K562 (cell line): ENCODE measurements around the gene ENO2. TPM values are rescaled to one million over a fixed set of nuclear protein-coding genes. Genes with fewer than 3 reads are reported as not detected.

Source experiments
- C11orf30 ChIP-seq: fragments of 450-650 bp; IDR thresholded peaks from 2 replicates; pipeline ENCODE4 v1.6.1; 2016; ENCODE audit warnings: low read depth, mild to moderate bottlenecking
- CEBPG ChIP-seq, 3 experiments: fragments of 200-800 bp in 1 of 3; sonication (Bioruptor generic) in 1 of 3; sonication (generic) in 1 of 3; formaldehyde crosslinking in 1 of 3; IDR thresholded peaks in 2 of 3; conservative IDR thresholded peaks in 1 of 3; 2 replicates each; pipeline versions ENCODE4 v1.6.1 to v1.8.0; 2016 to 2022; ENCODE audit warnings: missing compliant biosample characterization in 2 of 3, missing genetic modification characterization in 2 of 3, mild to moderate bottlenecking in 1 of 3, missing genetic modification reagents in 1 of 3
- CHD2 ChIP-seq: IDR thresholded peaks from 2 replicates; pipeline ENCODE4 v1.6.1; 2011; ENCODE audit warnings: low read depth, low read length
- CREB5 ChIP-seq: fragments of 250-450 bp; sonication (Bioruptor Pico); IDR thresholded peaks from 2 replicates; pipeline ENCODE4 v1.5.0; 2020; ENCODE audit warnings: mild to moderate bottlenecking
- CTCF ChIP-seq, 3 experiments: IDR thresholded peaks in 2 of 3; conservative IDR thresholded peaks in 1 of 3; 2 replicates each; pipeline ENCODE4 v1.5.1; 2011 to 2012; ENCODE audit warnings: low read length in 3 of 3, mild to moderate bottlenecking in 3 of 3, control low read depth in 2 of 3, improper control_type of control experiment in 1 of 3, inconsistent platforms in 1 of 3, low read depth in 1 of 3, mixed read lengths in 1 of 3, moderate library complexity in 1 of 3; ENCODE audit not compliant: insufficient read depth in 2 of 3
- E2F5 ChIP-seq: sonication (generic); formaldehyde crosslinking; IDR thresholded peaks from 2 replicates; pipeline ENCODE4 v1.8.0; 2022; ENCODE audit warnings: mild to moderate bottlenecking, missing genetic modification reagents
- ESRRA ChIP-seq: fragments of 450-650 bp; IDR thresholded peaks from 2 replicates; pipeline ENCODE4 v1.6.1; 2014; ENCODE audit warnings: low read depth, mild to moderate bottlenecking, moderate library complexity, borderline replicate concordance
- FOXJ2 ChIP-seq: fragments of 200-800 bp; sonication (Bioruptor generic); IDR thresholded peaks from 2 replicates; pipeline ENCODE4 v1.6.1; 2016; ENCODE audit warnings: missing genetic modification characterization, missing compliant biosample characterization
- FOXM1 ChIP-seq, 2 experiments: fragments of 450-650 bp in 1 of 2; sonication (generic) in 1 of 2; formaldehyde crosslinking in 1 of 2; IDR thresholded peaks; 2 replicates each; pipeline versions ENCODE4 v1.6.1 to v1.9.0; 2017 to 2022; ENCODE audit warnings: low read depth in 2 of 2, mild to moderate bottlenecking in 2 of 2, missing genetic modification reagents in 1 of 2, moderate library complexity in 1 of 2
- HDAC6 ChIP-seq: IDR thresholded peaks from 2 replicates; pipeline ENCODE4 v1.6.1; 2012; ENCODE audit warnings: low read depth, mild to moderate bottlenecking, control low read depth, inconsistent platforms, low read length, moderate library complexity
- HIVEP1 ChIP-seq: fragments of 250-450 bp; sonication (Bioruptor Pico); IDR thresholded peaks from 2 replicates; pipeline ENCODE4 v1.4.0; 2020; ENCODE audit warnings: mild to moderate bottlenecking
- MLLT1 ChIP-seq, 2 experiments: fragments of 450-650 bp; IDR thresholded peaks; 2 replicates each; pipeline ENCODE4 v1.6.1; 2016
- PTBP1 ChIP-seq: fragments of 200-400 bp; formaldehyde crosslinking; IDR thresholded peaks from 2 replicates; pipeline ENCODE4 v1.6.1; 2017; ENCODE audit warnings: low read depth, low read length
- RBM34 ChIP-seq: fragments of 200-400 bp; formaldehyde crosslinking; IDR thresholded peaks from 2 replicates; pipeline ENCODE4 v1.6.1; 2018; ENCODE audit warnings: low read length, borderline replicate concordance; ENCODE audit not compliant: insufficient read depth
- TBP ChIP-seq: optimal IDR thresholded peaks from 2 replicates; pipeline ENCODE3; 2011; ENCODE audit warnings: low read depth, low read length, improper control_type of control experiment
- ZBTB9 ChIP-seq: fragments of 450-650 bp; formaldehyde crosslinking; IDR thresholded peaks from 2 replicates; pipeline ENCODE4 v1.4.0; 2020; ENCODE audit warnings: mild to moderate bottlenecking, moderate library complexity
- ZFX ChIP-seq: sonication (generic); formaldehyde crosslinking; IDR thresholded peaks from 2 replicates; pipeline ENCODE4 v1.8.0; 2022; ENCODE audit warnings: mild to moderate bottlenecking, missing genetic modification reagents, moderate library complexity
- ZNF431 ChIP-seq: sonication (generic); formaldehyde crosslinking; IDR thresholded peaks from 2 replicates; pipeline ENCODE4 v1.8.0; 2022; ENCODE audit warnings: mild to moderate bottlenecking, missing genetic modification reagents
- ZNF436 ChIP-seq: fragments of 250-450, 450-650 bp; sonication (Bioruptor Pico); formaldehyde crosslinking; IDR thresholded peaks from 2 replicates; pipeline ENCODE4 v1.7.0; 2020; ENCODE audit warnings: mild to moderate bottlenecking
- polyA plus RNA-seq, 8 experiments: library from polyadenylated mRNA; depleted of rRNA in 4 of 8; stranded (reverse) in 5 of 8; unstranded in 3 of 8; fragments of >200 nt; fragmentation: Nextera tagmentation in 2 of 8; fragmentation: Illumina TruSeq in 1 of 8; extraction: Ambion mirVana in 2 of 8; extraction: Trizol in 1 of 8; gene quantifications; 2 replicates each; pipeline versions ENCODE4 v1.2.1 to v1.2.3, GENCODE V29; 2011 to 2014; ENCODE audit warnings: inconsistent platforms in 1 of 8, missing spikeins in 1 of 8
- total RNA-seq, 7 experiments: library from RNA; depleted of rRNA in 6 of 7; stranded (reverse); fragments of >200 nt in 6 of 7; fragmentation: Illumina TruSeq in 2 of 7; extraction: Trizol in 2 of 7; gene quantifications; 2 replicates each; pipeline versions ENCODE4 v1.2.1 to v1.2.3, GENCODE V29; 2011 to 2021; ENCODE audit warnings: low replicate concordance in 1 of 7

The ENO2 gene
- total and polyA plus RNA-seq, 9 of the 15 experiments (the other 6 are each of a cell fraction or from before 2014, with no cell fraction given), result 10.9 to 43.3 (median 21.0) TPM

- TF ChIP-seq ZNF431, result 0 out of 2 replicates have a peak, but pooled peaks have one; percentile 34
- peak; percentile 68; the same call in 1 of the 2 replicates for TF ChIP-seq E2F5 (CRISPR knock-in tag)
- no peak for TF ChIP-seq HDAC6
- no peak for TF ChIP-seq HIVEP1 (CRISPR knock-in tag)
- TF ChIP-seq CREB5 (CRISPR knock-in tag), result 0 out of 2 replicates have a peak, but pooled peaks have one; percentile 34
- peak; percentile 95 for TF ChIP-seq CHD2
- no peak for TF ChIP-seq PTBP1
- TF ChIP-seq FOXJ2, result no peak; the same call in 1 of the 2 replicates
- peak; percentile 75 for TF ChIP-seq ESRRA
- peak; percentile 88 for TF ChIP-seq C11orf30
- peak; percentile 69 for TF ChIP-seq ZBTB9 (CRISPR knock-in tag)
- TF ChIP-seq ZFX (CRISPR knock-in tag), result peak; percentile 76
- TF ChIP-seq FOXM1 (IDR thresholded peaks at IDR 0.05; ENCODE audit: low read depth), result no peak
- 0 out of 2 replicates have a peak, but pooled peaks have one; percentile 45 for TF ChIP-seq FOXM1 (CRISPR knock-in tag; IDR thresholded peaks at IDR 0.05; ENCODE audit: low read depth)
- peak in 1 of 2 experiments; percentile 80; a peak in 2 of 4 replicates for TF ChIP-seq MLLT1 (IDR thresholded peaks at IDR 0.05)
- no peak for TF ChIP-seq ZNF436 (CRISPR knock-in tag)
- TF ChIP-seq TBP, result no peak
- TF ChIP-seq CTCF (IDR thresholded peaks at IDR 0.05 in 2 of 3, conservative IDR thresholded peaks at IDR 0.05 in 1 of 3; ENCODE audit: insufficient read depth in 2 of 3, low read depth in 1 of 3, low read length in 3 of 3), result peak; percentile 82 to 91 (median 86)
- TF ChIP-seq CEBPG (CRISPR knock-in tag; IDR thresholded peaks at IDR 0.05), result no peak
- TF ChIP-seq CEBPG (tag; conservative IDR thresholded peaks at IDR 0.05 in 1 of 2, IDR thresholded peaks at IDR 0.05 in 1 of 2), result no peak
- TF ChIP-seq RBM34, result no peak
These were observed 23.3 kb downstream of the ENO2 start (continued) for GRCh38 chr12:6937481-6938352.
